ENCODE measurements around the gene GRAP. TPM values are rescaled to one million over a fixed set of nuclear protein-coding genes. Genes with fewer than 3 reads are reported as not detected.

Gene GRAP
- total RNA-seq, 1 donor from 2014 or later = not detected

- DNase-seq (ENCODE audit: extremely low spot score, unreplicated experiment) = no peak
- no peak overlapping the region for H3K27ac Mint-ChIP-seq (ENCODE audit: unreplicated experiment)
- H3K4me3 Mint-ChIP-seq (ENCODE audit: unreplicated experiment) = no peak overlapping the region
- H3K27me3 Mint-ChIP-seq (ENCODE audit: unreplicated experiment) = no peaks in the 10 kb centered on the region
- no peaks in the 10 kb centered on the region for H3K36me3 Mint-ChIP-seq (ENCODE audit: unreplicated experiment)
- no peaks in the 10 kb centered on the region for H3K4me1 Mint-ChIP-seq (ENCODE audit: unreplicated experiment)
- H3K9me3 Mint-ChIP-seq (ENCODE audit: unreplicated experiment) = no peaks in the 10 kb centered on the region
- no peak for TF ChIP-seq CTCF (IDR thresholded peaks at IDR 0.05)
Measured at GRCh38 chr17:19009970-19010369, 36.8 kb downstream of the GRAP start.

- H3K4me3 Mint-ChIP-seq (ENCODE audit: unreplicated experiment) = no peak overlapping the region
- TF ChIP-seq CTCF (IDR thresholded peaks at IDR 0.05) = no peak
- H3K9me3 Mint-ChIP-seq (ENCODE audit: unreplicated experiment) = no peaks in the 10 kb centered on the region
- peaks cover 5% of the 10 kb centered on the region for H3K4me1 Mint-ChIP-seq (ENCODE audit: unreplicated experiment)
- DNase-seq (ENCODE audit: extremely low spot score, unreplicated experiment) = no peak
- no peaks in the 10 kb centered on the region for H3K36me3 Mint-ChIP-seq (ENCODE audit: unreplicated experiment)
- H3K27ac Mint-ChIP-seq (ENCODE audit: unreplicated experiment) = no peak overlapping the region
- no peaks in the 10 kb centered on the region for H3K27me3 Mint-ChIP-seq (ENCODE audit: unreplicated experiment)
Measured at GRCh38 chr17:19006698-19007097, 40.1 kb downstream of the GRAP start.

- peak overlapping the region; percentile 26 for H3K4me3 Mint-ChIP-seq (ENCODE audit: unreplicated experiment)
- TF ChIP-seq CTCF (IDR thresholded peaks at IDR 0.05) = no peak
- H3K4me1 Mint-ChIP-seq (ENCODE audit: unreplicated experiment) = peaks cover 5% of the 10 kb centered on the region
- H3K27me3 Mint-ChIP-seq (ENCODE audit: unreplicated experiment) = no peaks in the 10 kb centered on the region
- no peaks in the 10 kb centered on the region for H3K36me3 Mint-ChIP-seq (ENCODE audit: unreplicated experiment)
- no peaks in the 10 kb centered on the region for H3K9me3 Mint-ChIP-seq (ENCODE audit: unreplicated experiment)
- H3K27ac Mint-ChIP-seq (ENCODE audit: unreplicated experiment) = no peak overlapping the region
- no peak for DNase-seq (ENCODE audit: extremely low spot score, unreplicated experiment)
Measured at GRCh38 chr17:19005789-19006430, 40.8 kb downstream of the GRAP start.

- H3K9me3 Mint-ChIP-seq (ENCODE audit: unreplicated experiment) = no peaks in the 10 kb centered on the region
- no peak overlapping the region for H3K27ac Mint-ChIP-seq (ENCODE audit: unreplicated experiment)
- no peaks in the 10 kb centered on the region for H3K36me3 Mint-ChIP-seq (ENCODE audit: unreplicated experiment)
- peaks cover 5% of the 10 kb centered on the region for H3K4me1 Mint-ChIP-seq (ENCODE audit: unreplicated experiment)
- no peak for DNase-seq (ENCODE audit: extremely low spot score, unreplicated experiment)
- H3K4me3 Mint-ChIP-seq (ENCODE audit: unreplicated experiment) = peak overlapping the region; percentile 66
- H3K27me3 Mint-ChIP-seq (ENCODE audit: unreplicated experiment) = no peaks in the 10 kb centered on the region
- no peak for TF ChIP-seq CTCF (IDR thresholded peaks at IDR 0.05)
Measured at GRCh38 chr17:19005137-19005773, 41.5 kb downstream of the GRAP start.

GRCh38 chr17:19004421-19005136, 42.2 kb downstream of the GRAP start, which contains the start of gene FAM83G:
FAM83G (minus strand) TSS chr17:19004764; CDS start chr17:19004041, 723 bp downstream.
- no peak for TF ChIP-seq CTCF (IDR thresholded peaks at IDR 0.05)
- no peaks in the 10 kb centered on the region for H3K27me3 Mint-ChIP-seq (ENCODE audit: unreplicated experiment)
- DNase-seq (ENCODE audit: extremely low spot score, unreplicated experiment) = no peak
- H3K36me3 Mint-ChIP-seq (ENCODE audit: unreplicated experiment) = no peaks in the 10 kb centered on the region
- no peaks in the 10 kb centered on the region for H3K9me3 Mint-ChIP-seq (ENCODE audit: unreplicated experiment)
- H3K4me1 Mint-ChIP-seq (ENCODE audit: unreplicated experiment) = peaks cover 5% of the 10 kb centered on the region
- H3K4me3 Mint-ChIP-seq (ENCODE audit: unreplicated experiment) = peak within 1 kb of the TSS; percentile 78
- H3K27ac Mint-ChIP-seq (ENCODE audit: unreplicated experiment) = peak within 1 kb of the TSS; percentile 31
